Tibial nerve (tissue), 4 donors: Measurements from ENCODE around the gene NCKAP1. TPM values are rescaled to one million over a fixed set of nuclear protein-coding genes. Genes with fewer than 3 reads are reported as not detected.

Source experiments
- DNase-seq, 2 donors: peaks; one replicate each; pipeline ENCODE4 v3.0.0-alpha.2; 2019; ENCODE audit warnings: low spot score in 2 of 2
- H3K27ac ChIP-seq, 4 donors: fragments of 200-600 bp; sonication (generic) in 3 of 4; one replicate each; pipeline ENCODE4 v1.5.1; 2017 to 2019; ENCODE audit warnings: mild to moderate bottlenecking in 1 of 4
- H3K27me3 ChIP-seq, 2 donors: fragments of 200-600 bp; sonication (generic) in 1 of 2; one replicate each; pipeline versions ENCODE4 v1.5.1 to v1.6.0; 2017 to 2019
- H3K36me3 ChIP-seq, 3 donors: fragments of 200-600 bp; sonication (generic); one replicate each; pipeline ENCODE4 v1.5.1; 2018 to 2019
- H3K4me1 ChIP-seq, 4 donors: fragments of 200-600 bp; sonication (generic) in 3 of 4; one replicate each; pipeline ENCODE4 v1.5.1; 2017 to 2019
- H3K4me3 ChIP-seq, 4 donors: fragments of 200-600 bp; sonication (generic) in 3 of 4; one replicate each; pipeline ENCODE4 v1.5.1; 2017 to 2019; ENCODE audit warnings: mild to moderate bottlenecking in 1 of 4, moderate library complexity in 1 of 4
- H3K9me3 ChIP-seq, 4 donors: fragments of 200-600 bp; sonication (generic) in 3 of 4; one replicate each; pipeline ENCODE4 v1.5.1; 2017 to 2019
- EP300 ChIP-seq, 2 donors: sonication (generic); formaldehyde crosslinking; IDR thresholded peaks; one replicate each; pipeline ENCODE4 v1.6.1; 2017; ENCODE audit warnings: antibody characterized with exemption in 2 of 2, mild to moderate bottlenecking in 1 of 2
- POLR2A ChIP-seq, 2 donors: fragments of 450-650 bp; IDR thresholded peaks; one replicate each; pipeline ENCODE4 v1.6.1; 2017; ENCODE audit warnings: antibody characterized with exemption in 2 of 2, mild to moderate bottlenecking in 2 of 2, moderate library complexity in 2 of 2
- WGBS, 2 donors: methylation state at CpG; one replicate each; pipeline ENCODE4 v1.1.5; 2018; 5-methylcytosine and 5-hydroxymethylcytosine counted together
- total RNA-seq, 4 donors: library from RNA; depleted of rRNA; stranded (reverse); fragments of >200 nt; gene quantifications; one replicate each; pipeline ENCODE4 v1.1.0, GENCODE V29; 2016
- TF ChIP-seq, protein P1 (sequence below), 5 experiments: fragments of 200-600 bp in 3 of 5; fragments of 450-650 bp in 2 of 5; sonication (generic) in 3 of 5; IDR thresholded peaks; one replicate each; pipeline ENCODE4 v1.5.1; 2016 to 2019; ENCODE audit warnings: antibody characterized with exemption in 5 of 5, mild to moderate bottlenecking in 3 of 5, moderate library complexity in 2 of 5

Gene NCKAP1
- total RNA-seq, 4 donors from 2014 or later: 80.6 to 114 (median 85.6) TPM

DNA sequence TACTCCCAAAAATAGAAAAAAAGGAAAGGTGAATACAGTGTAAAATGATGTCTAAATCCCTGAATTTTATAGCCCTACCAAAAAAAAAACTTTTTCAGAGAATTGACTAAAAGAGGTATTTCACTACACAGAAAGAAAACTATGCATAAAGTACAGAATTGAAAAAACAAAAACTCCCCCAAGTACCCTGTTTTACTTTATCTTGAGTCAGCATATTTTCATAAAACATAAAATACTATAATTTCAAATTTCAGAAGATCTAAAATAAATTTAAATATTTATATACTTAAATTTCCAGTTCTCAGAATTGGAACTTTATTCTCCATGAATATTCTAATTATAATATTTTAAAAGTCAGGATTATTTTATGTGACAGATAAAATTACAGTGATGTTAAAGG, 10.1 kb downstream of the NCKAP1 start:
- no peak for DNase-seq
- H3K4me1 ChIP-seq: peaks cover 0 to 80% (median 10%) of the 10 kb centered on the region in 4 donors
- no peaks in the 10 kb centered on the region for H3K27me3 ChIP-seq
- no peaks in the 10 kb centered on the region for H3K36me3 ChIP-seq
- H3K4me3 ChIP-seq: no peak overlapping the region
- H3K9me3 ChIP-seq: no peaks in the 10 kb centered on the region
- TF ChIP-seq, protein P1, sequence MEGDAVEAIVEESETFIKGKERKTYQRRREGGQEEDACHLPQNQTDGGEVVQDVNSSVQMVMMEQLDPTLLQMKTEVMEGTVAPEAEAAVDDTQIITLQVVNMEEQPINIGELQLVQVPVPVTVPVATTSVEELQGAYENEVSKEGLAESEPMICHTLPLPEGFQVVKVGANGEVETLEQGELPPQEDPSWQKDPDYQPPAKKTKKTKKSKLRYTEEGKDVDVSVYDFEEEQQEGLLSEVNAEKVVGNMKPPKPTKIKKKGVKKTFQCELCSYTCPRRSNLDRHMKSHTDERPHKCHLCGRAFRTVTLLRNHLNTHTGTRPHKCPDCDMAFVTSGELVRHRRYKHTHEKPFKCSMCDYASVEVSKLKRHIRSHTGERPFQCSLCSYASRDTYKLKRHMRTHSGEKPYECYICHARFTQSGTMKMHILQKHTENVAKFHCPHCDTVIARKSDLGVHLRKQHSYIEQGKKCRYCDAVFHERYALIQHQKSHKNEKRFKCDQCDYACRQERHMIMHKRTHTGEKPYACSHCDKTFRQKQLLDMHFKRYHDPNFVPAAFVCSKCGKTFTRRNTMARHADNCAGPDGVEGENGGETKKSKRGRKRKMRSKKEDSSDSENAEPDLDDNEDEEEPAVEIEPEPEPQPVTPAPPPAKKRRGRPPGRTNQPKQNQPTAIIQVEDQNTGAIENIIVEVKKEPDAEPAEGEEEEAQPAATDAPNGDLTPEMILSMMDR (IDR thresholded peaks at IDR 0.05): no peak
- TF ChIP-seq POLR2A (IDR thresholded peaks at IDR 0.05) (no peak), EP300 (IDR thresholded peaks at IDR 0.05) (no peak)
- H3K27ac ChIP-seq: no peak overlapping the region

DNA sequence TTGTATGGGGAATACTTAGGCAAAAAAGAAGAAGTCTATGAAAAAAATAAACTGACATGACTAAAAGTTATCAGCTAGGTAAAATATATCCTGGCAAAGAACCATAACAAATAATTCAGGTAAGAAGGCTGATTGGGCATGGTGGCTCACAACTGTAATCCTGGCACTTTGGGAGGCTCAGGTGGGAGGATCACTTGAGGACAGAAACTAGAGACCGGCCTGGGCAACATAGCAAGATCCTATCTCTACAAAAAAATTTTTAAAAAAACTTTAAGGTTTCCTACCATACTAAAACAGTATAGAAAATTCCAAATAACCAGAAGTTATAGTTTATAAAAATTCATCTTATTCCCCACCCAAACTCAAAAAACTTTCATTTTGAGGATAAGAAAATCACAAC, 10.8 kb downstream of the NCKAP1 start:
- 97 to 100% methylated on average over 1 of the region's 1 CpG for WGBS, 2 donors
- TF ChIP-seq, protein P1 (IDR thresholded peaks at IDR 0.05): no peak
- TF ChIP-seq POLR2A (IDR thresholded peaks at IDR 0.05) (no peak), EP300 (IDR thresholded peaks at IDR 0.05) (no peak)
- H3K4me3 ChIP-seq: no peak overlapping the region
- no peaks in the 10 kb centered on the region for H3K27me3 ChIP-seq
- peaks cover 0 to 1% (median 0%) of the 10 kb centered on the region in 3 donors for H3K36me3 ChIP-seq
- no peak for DNase-seq
- H3K9me3 ChIP-seq: no peaks in the 10 kb centered on the region
- H3K27ac ChIP-seq: no peak overlapping the region
- peaks cover 0 to 74% (median 10%) of the 10 kb centered on the region in 4 donors for H3K4me1 ChIP-seq

DNA sequence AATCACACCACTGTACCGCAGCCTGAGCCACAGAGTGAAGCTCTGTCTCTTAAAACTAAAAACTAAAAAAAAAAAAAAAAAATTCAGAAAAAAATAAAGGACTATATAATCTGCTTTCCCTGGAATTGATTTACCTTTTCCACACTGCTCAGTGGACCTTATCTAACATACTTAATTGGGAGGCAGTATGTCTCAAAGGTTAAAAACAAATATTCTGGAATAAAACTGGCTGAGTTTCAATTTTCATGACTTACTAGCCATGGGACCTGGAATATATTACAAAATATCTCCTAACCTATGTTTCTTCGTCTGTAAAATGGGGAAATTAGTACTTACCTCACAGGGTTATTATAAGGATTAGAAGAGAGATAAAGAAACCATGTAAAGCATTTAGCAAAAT, 11.8 kb downstream of the NCKAP1 start:
- 80 to 88% methylated on average over 2 of the region's 2 CpGs for WGBS, 2 donors
- H3K27me3 ChIP-seq: no peaks in the 10 kb centered on the region
- H3K4me3 ChIP-seq: no peak overlapping the region
- TF ChIP-seq, protein P1 (IDR thresholded peaks at IDR 0.05): no peak
- TF ChIP-seq EP300 (IDR thresholded peaks at IDR 0.05) (no peak), POLR2A (IDR thresholded peaks at IDR 0.05) (no peak)
- peaks cover 0 to 9% (median 0%) of the 10 kb centered on the region in 3 donors for H3K36me3 ChIP-seq
- H3K4me1 ChIP-seq: peaks cover 0 to 64% (median 10%) of the 10 kb centered on the region in 4 donors
- DNase-seq: no peak
- no peak overlapping the region for H3K27ac ChIP-seq
- no peaks in the 10 kb centered on the region for H3K9me3 ChIP-seq

DNA sequence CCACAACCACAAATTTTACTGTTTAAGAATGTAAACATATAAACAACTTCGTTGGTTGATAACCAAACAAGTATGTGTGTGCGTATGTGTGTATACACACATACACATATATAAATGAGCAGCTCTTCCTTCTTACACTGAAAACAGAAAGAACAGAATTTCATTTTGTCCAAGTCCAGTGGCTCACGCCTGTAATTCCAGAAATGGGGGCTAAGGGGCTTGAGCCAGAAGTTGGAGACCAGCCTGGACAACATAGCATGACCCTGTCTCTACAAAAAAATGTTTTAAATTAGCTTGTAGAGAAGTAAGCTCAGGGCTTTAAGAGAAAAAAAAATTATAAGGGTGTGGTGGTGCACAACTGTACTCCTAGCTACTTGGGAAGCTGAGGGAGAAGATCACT, 12.3 kb downstream of the NCKAP1 start:
- H3K4me1 ChIP-seq: peaks cover 0 to 59% (median 9%) of the 10 kb centered on the region in 4 donors
- peaks cover 0 to 13% (median 0%) of the 10 kb centered on the region in 3 donors for H3K36me3 ChIP-seq
- DNase-seq: no peak
- H3K9me3 ChIP-seq: no peaks in the 10 kb centered on the region
- TF ChIP-seq POLR2A (IDR thresholded peaks at IDR 0.05) (no peak), EP300 (IDR thresholded peaks at IDR 0.05) (no peak)
- TF ChIP-seq, protein P1 (IDR thresholded peaks at IDR 0.05): no peak
- no peaks in the 10 kb centered on the region for H3K27me3 ChIP-seq
- no peak overlapping the region for H3K27ac ChIP-seq
- H3K4me3 ChIP-seq: no peak overlapping the region
- 87 to 93% methylated on average over 3 of the region's 3 CpGs for WGBS, 2 donors

DNA sequence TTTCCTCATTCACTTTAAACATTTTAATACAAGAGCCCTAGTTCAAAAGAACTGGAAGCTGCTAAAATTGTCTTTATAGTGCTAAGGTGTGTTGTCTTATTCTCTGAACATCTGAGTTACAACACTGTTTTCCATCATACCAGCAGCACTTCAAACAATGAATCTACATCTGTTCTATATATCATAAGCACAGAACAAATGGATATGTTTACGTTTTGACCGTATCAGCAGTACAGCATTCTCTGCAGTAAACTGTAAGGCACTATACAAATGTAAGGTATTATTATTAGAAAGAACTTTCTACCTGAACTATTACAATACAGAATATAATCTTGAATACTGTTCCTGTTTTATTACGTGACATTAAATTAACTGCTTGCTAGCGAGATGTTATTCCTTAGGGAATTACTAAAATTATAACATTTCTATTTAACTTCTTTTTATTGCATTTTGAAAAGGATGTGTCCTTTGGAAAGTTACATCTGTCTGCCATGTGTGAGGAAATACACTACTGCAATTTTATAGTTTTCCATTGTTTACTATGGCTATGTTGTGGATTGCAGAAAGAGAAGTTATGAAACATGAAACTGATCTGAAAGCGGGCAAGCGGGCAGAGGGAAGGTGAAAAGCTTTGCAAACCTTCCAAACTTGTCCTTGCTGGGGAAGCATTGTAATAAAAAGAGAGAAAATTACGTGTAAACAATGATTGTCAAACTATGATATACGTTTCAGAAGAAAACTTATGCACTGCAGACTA, 13.7 kb downstream of the NCKAP1 start:
- no peaks in the 10 kb centered on the region for H3K9me3 ChIP-seq
- TF ChIP-seq EP300 (IDR thresholded peaks at IDR 0.05) (no peak), POLR2A (IDR thresholded peaks at IDR 0.05) (no peak)
- TF ChIP-seq, protein P1 (IDR thresholded peaks at IDR 0.05): no peak
- H3K27me3 ChIP-seq: no peaks in the 10 kb centered on the region
- no peak overlapping the region for H3K4me3 ChIP-seq
- peaks cover 0 to 45% (median 3%) of the 10 kb centered on the region in 4 donors for H3K4me1 ChIP-seq
- WGBS, 2 donors: 57 to 62% methylated on average over 8 of the region's 8 CpGs
- H3K27ac ChIP-seq: no peak overlapping the region
- H3K36me3 ChIP-seq: peaks cover 0 to 14% (median 0%) of the 10 kb centered on the region in 3 donors
- DNase-seq: no peak
